ENCODE data around the gene GALNT18. TPM values are rescaled to one million over a fixed set of nuclear protein-coding genes. Genes with fewer than 3 reads are reported as not detected.

The GALNT18 gene
- total RNA-seq, 1 donor, result 4.7 TPM

DNA sequence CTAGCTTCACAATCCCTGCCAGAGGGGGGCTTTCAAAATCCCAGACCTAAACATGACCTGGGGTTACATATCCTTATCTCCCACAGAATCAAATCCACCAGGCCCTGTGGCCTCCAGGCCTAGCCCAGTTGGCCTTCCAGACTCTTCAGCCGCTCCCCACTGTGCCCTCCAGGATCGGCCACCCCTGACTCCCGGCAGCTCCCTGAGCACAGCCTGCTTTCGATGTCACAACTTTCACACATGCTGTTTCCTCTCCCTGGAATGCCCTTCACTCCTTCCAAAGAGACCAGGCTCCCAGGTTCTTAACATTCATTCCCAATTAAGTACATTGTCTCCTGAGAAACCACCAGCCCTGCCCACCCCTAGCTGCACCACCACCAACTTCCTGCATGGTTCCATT, 331.5 kb downstream of the GALNT18 start:
- H3K9me3 ChIP-seq (ENCODE audit: low read depth, low read length), result no peaks in the 10 kb centered on the region
- H3K27me3 ChIP-seq (ENCODE audit: insufficient read depth, low read length), result peaks cover 9% of the 10 kb centered on the region
- no peaks in the 10 kb centered on the region for H3K4me1 ChIP-seq (ENCODE audit: insufficient read depth, low read length)
- H3K27ac ChIP-seq (ENCODE audit: low read depth, low read length), result no peak overlapping the region
- H3K4me3 ChIP-seq (ENCODE audit: insufficient read depth, low read length), result no peak overlapping the region
- H3K79me2 ChIP-seq (ENCODE audit: insufficient read depth, low read length), result no peaks in the 10 kb centered on the region
- no peak overlapping the region for H2AFZ ChIP-seq (ENCODE audit: low read length)
- no peaks in the 10 kb centered on the region for H4K20me1 ChIP-seq (ENCODE audit: insufficient read depth, low read length)
- DNase-seq (ENCODE audit: insufficient read length, low spot score, missing footprints), result no peak
- TF ChIP-seq, protein P1, sequence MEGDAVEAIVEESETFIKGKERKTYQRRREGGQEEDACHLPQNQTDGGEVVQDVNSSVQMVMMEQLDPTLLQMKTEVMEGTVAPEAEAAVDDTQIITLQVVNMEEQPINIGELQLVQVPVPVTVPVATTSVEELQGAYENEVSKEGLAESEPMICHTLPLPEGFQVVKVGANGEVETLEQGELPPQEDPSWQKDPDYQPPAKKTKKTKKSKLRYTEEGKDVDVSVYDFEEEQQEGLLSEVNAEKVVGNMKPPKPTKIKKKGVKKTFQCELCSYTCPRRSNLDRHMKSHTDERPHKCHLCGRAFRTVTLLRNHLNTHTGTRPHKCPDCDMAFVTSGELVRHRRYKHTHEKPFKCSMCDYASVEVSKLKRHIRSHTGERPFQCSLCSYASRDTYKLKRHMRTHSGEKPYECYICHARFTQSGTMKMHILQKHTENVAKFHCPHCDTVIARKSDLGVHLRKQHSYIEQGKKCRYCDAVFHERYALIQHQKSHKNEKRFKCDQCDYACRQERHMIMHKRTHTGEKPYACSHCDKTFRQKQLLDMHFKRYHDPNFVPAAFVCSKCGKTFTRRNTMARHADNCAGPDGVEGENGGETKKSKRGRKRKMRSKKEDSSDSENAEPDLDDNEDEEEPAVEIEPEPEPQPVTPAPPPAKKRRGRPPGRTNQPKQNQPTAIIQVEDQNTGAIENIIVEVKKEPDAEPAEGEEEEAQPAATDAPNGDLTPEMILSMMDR (IDR thresholded peaks at IDR 0.05; ENCODE audit: extremely low read depth, low read depth, low read length), result no peak
- H3K36me3 ChIP-seq (ENCODE audit: insufficient read depth, low read length), result no peaks in the 10 kb centered on the region
- H3K4me2 ChIP-seq (ENCODE audit: insufficient read depth, low read length), result no peak overlapping the region

DNA sequence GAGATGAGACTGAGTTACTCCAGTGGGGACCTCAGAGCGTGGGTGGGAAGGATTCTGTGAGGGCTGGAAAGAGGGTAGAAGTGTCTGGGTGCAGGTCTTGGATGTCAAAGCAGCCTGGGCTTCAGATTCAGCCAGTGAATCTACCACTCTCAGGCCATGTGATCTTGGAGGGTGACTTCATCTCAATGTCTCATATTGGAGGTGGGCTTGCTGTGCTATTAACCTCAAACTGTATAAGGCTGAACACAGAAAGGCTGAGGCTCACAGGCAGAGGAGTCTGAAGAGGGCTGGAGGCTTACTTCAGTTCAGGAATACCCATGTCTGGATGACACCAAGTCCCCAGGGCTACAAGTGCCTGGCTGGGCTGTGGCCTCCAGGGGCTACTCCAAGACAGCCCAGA, 332.1 kb downstream of the GALNT18 start:
- H3K4me1 ChIP-seq (ENCODE audit: insufficient read depth, low read length), result no peaks in the 10 kb centered on the region
- H3K9me3 ChIP-seq (ENCODE audit: low read depth, low read length), result no peaks in the 10 kb centered on the region
- no peaks in the 10 kb centered on the region for H4K20me1 ChIP-seq (ENCODE audit: insufficient read depth, low read length)
- H2AFZ ChIP-seq (ENCODE audit: low read length), result no peak overlapping the region
- TF ChIP-seq, protein P1 (IDR thresholded peaks at IDR 0.05; ENCODE audit: extremely low read depth, low read depth, low read length), result no peak
- H3K79me2 ChIP-seq (ENCODE audit: insufficient read depth, low read length), result no peaks in the 10 kb centered on the region
- H3K27me3 ChIP-seq (ENCODE audit: insufficient read depth, low read length), result peaks cover 9% of the 10 kb centered on the region
- no peak overlapping the region for H3K4me3 ChIP-seq (ENCODE audit: insufficient read depth, low read length)
- H3K4me2 ChIP-seq (ENCODE audit: insufficient read depth, low read length), result no peak overlapping the region
- H3K36me3 ChIP-seq (ENCODE audit: insufficient read depth, low read length), result no peaks in the 10 kb centered on the region
- H3K27ac ChIP-seq (ENCODE audit: low read depth, low read length), result no peak overlapping the region
- no peak for DNase-seq (ENCODE audit: insufficient read length, low spot score, missing footprints)

DNA sequence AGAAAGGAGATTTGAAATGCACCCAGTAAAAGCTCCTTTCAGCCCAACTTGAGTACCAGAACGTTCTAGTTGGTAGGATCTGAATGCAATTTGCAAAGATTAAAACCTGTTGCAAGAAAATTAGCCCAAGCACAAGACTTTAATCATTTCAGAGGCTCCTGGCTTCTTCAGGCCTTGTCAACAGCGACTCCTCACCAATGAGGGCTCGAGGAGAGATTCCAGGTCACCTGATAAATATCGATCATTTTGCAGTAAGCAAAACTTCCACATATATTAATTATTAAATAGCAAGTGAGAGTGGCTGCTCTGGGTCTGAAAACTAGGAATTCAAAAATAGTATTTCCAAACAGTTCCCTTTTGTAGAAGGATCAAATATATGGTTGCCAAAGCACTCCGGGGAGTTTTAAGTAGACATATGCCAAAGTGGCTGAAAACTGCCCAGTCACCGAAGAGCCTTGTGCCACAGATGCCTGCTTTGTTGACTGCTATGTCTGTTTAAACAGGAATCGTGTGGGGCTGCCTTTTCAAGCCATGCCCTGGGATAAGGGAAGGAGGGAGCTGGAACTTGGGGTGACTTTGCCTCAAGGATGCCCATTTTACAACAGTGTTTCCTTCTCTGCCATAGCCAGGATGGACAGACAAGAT, 332.7 kb downstream of the GALNT18 start:
- Histone ChIP-seq H3K9me3 (ENCODE audit: low read depth, low read length) (no peaks in the 10 kb centered on the region), H3K4me2 (ENCODE audit: insufficient read depth, low read length) (no peak overlapping the region), H2AFZ (ENCODE audit: low read length) (no peak overlapping the region), H3K27ac (ENCODE audit: low read depth, low read length) (no peak overlapping the region), H3K4me3 (ENCODE audit: insufficient read depth, low read length) (no peak overlapping the region), H3K4me1 (ENCODE audit: insufficient read depth, low read length) (no peaks in the 10 kb centered on the region), H4K20me1 (ENCODE audit: insufficient read depth, low read length) (no peaks in the 10 kb centered on the region), H3K36me3 (ENCODE audit: insufficient read depth, low read length) (no peaks in the 10 kb centered on the region), H3K27me3 (ENCODE audit: insufficient read depth, low read length) (peaks cover 9% of the 10 kb centered on the region), H3K79me2 (ENCODE audit: insufficient read depth, low read length) (no peaks in the 10 kb centered on the region)
- TF ChIP-seq, protein P1 (IDR thresholded peaks at IDR 0.05; ENCODE audit: extremely low read depth, low read depth, low read length), result no peak
- no peak for DNase-seq (ENCODE audit: insufficient read length, low spot score, missing footprints)

DNA sequence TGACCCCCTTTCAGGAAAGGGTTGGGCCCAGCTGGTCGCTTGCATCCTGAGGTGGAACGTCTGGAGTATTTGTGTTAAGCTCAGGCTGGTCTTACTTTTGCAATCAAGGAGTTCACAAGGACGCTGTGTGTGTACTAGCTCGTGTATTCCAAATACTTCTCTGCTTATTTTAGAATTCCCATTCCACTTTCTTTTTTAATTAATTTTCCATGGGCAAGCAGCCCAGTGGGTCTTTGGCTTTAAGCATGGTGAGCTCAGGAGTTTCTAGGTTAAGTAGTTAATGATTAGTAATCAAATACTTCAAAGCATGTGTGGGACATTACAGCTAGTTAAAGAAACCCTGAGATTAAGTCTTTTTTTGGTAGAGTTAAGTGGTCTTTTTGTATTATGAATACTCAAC, 337.3 kb downstream of the GALNT18 start:
- H3K4me1 ChIP-seq (ENCODE audit: insufficient read depth, low read length), result no peaks in the 10 kb centered on the region
- H3K27me3 ChIP-seq (ENCODE audit: insufficient read depth, low read length), result peaks cover 7% of the 10 kb centered on the region
- H3K79me2 ChIP-seq (ENCODE audit: insufficient read depth, low read length), result no peaks in the 10 kb centered on the region

More for the DNA sequence above, 337.3 kb downstream of the GALNT18 start:
- H2AFZ ChIP-seq (ENCODE audit: low read length), result no peak overlapping the region
- H3K36me3 ChIP-seq (ENCODE audit: insufficient read depth, low read length), result no peaks in the 10 kb centered on the region
- no peak overlapping the region for H3K27ac ChIP-seq (ENCODE audit: low read depth, low read length)
- H3K4me2 ChIP-seq (ENCODE audit: insufficient read depth, low read length), result no peak overlapping the region
- DNase-seq (ENCODE audit: insufficient read length, low spot score, missing footprints), result no peak
- H3K4me3 ChIP-seq (ENCODE audit: insufficient read depth, low read length), result no peak overlapping the region
- no peaks in the 10 kb centered on the region for H4K20me1 ChIP-seq (ENCODE audit: insufficient read depth, low read length)
- no peaks in the 10 kb centered on the region for H3K9me3 ChIP-seq (ENCODE audit: low read depth, low read length)
- TF ChIP-seq, protein P1 (IDR thresholded peaks at IDR 0.05; ENCODE audit: extremely low read depth, low read depth, low read length), result no peak

Data from osteoblast (primary cell).